ENCODE results near the gene ANKRD63.

ANKRD63 gene, protein sequence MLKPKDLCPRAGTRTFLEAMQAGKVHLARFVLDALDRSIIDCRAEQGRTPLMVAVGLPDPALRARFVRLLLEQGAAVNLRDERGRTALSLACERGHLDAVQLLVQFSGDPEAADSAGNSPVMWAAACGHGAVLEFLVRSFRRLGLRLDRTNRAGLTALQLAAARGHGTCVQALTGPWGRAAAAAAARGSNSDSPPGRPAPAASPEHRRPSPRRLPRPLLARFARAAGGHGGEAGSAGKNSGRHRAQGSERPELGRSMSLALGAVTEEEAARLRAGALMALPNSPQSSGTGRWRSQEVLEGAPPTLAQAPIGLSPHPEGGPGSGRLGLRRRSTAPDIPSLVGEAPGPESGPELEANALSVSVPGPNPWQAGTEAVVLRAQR
- 0.06 to 21.3 (median 2.7) reads per million in 18 experiments for total RNA-seq

DNA sequence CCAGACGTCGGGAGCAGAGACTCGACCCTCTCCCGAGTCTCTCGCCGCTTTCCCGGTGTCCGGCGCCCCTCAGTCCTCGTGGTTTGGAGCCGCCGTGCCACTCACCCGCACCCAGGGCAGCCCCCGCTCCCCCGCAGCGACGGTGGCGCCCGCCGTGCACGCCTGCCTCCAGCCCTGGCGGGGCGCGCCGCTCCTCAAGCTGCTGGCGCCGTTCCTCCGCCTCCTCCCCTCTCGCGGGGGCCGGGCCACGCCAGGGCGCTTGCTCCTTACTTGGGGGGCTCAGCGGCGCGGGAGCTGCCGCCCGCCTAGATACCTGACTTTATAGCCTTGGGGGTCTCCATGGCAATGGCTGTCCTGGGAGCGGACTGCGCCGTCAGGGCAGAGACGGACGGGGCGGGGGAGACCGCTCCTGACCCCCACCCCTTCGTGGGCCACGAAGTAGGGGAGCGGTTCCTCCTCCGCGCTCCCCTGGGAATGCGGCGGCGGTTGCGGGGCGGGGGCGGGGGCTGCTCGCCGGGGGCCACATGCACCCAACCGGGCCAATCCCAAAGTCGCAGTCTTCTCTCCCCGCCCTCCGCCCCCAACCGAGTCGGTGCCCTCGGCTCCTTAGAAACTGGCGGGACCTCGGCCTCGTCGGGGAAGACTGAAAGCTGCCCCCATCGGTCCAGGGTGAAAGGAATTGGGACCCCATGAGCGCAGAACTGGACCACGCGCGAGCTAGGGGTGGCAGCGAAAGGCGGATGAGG, at the start of gene ANKRD63:
Gene ANKRD63, minus strand, starts transcription at position 196 of the 746 bp plus-strand sequence. CDS start 478 bp downstream, outside the sequence.
- DNase-seq, result peak in 1 of 2 donors; percentile 43

DNA sequence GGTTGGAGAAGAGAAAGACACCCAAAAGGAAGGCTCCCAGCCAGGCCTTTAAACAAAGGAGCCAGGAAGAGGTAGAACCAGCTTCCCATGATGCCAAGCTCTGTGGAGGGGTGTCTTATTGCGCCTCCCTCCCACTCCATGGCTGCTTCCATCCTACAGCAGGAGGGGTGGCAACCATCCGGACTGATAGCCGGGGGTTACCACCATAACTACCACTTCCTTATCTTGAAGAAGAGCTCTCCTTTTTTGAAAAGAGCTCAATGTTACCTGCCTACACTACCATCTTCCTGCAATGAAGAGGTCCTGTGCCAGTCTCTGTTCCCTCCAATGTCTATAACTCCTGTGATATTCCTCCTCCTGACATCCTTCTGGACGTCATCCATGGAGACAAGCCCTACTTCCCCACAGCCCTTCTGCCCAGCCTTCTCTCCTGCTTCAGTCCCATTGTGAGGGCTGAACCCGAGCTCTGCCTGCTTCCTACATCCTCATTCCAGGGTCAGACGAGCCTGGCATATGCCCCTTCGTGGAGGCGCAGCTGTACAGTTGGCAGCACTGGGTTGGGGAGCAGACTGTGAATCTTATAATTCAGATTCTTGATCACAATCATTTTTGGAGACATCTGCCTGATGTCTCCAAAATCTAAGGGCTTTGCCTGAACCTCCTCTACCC, 49.4 kb upstream of the ANKRD63 start:
- peak; percentile 50 to 63 for DNase-seq

DNA sequence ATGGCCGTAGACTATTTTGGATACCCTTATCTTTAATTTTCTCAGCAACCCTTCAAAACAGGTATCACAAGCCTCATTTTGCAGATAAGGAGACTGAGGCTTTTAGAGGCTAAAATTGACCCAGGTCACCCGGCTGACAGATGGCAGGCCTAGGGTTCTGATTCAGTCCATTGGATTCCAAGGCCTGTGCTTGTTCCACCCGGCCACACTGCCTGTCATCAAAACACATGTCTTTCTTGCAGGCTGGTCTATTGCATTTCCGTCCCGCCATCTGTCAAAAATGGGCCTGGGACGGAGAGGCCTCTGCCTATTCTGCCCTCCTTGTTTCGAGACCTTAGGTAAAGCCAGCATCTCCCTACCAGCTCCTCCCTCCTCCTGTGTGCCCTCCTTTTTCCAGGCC, 48.8 kb upstream of the ANKRD63 start:
- DNase-seq, result no peak

DNA sequence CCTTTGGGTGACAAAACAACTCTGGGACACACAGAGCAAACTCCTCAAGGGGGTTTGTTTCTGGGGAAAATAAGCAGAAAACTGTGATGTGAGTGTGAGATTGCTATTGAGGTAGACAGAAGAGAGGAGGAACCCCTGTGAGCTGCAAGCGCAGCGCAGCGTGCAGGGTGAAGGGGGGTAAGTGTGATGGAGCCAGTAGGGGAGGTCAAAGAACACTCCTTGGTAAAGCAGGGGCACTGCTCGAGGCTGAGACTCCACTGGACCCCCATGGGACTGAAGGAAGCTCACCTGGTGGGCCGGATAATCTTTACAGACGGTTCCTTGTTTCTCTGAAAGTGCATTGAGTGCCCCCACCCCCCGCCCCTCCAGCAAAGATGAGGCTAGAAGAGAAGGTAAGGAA, 48.2 kb upstream of the ANKRD63 start:
- DNase-seq, result no peak

DNA sequence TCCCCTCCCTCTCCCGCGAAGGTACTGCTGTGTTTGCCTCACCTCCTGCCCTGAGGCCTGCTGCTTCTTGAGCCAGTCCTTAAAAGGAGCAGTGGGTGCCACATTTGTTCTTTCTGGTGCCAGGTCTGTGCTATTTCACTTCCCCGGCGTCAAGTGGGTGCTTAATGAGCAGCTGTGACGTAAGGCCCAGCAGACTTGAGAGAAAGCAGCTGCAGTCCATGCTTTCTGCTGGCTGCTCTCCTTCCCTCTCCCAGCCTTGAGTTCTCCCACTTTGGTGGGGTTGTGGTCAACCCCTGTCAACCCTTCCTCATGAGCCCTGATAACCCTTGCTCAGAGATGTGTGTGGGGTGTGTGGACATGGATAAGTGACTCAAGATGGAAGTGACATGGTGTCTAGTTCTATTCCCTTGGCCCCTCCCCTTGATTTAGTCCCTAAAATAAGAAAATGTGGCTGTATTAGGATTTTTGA, 47.5 kb upstream of the ANKRD63 start:
- DNase-seq, result peak; percentile 80 to 88

DNA sequence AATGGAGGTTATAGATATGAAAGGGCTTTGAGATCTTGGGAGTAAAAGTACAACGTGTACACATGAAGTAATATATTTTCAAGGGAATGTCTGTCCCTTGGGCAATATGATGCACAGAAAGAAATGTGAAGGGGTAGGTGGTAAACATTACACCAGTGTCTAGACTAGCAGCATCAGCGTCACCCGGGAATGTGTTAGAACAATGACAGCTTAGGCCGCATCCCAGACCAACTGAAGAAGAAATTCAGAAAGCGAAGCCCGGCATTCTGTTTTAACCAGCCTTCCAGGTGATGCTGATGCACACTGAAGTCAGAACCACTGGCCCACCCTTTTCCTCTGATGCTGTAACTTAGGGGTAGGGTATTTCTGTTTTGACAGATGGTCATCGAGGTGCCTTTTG, 46.9 kb upstream of the ANKRD63 start:
- DNase-seq, result no peak

DNA sequence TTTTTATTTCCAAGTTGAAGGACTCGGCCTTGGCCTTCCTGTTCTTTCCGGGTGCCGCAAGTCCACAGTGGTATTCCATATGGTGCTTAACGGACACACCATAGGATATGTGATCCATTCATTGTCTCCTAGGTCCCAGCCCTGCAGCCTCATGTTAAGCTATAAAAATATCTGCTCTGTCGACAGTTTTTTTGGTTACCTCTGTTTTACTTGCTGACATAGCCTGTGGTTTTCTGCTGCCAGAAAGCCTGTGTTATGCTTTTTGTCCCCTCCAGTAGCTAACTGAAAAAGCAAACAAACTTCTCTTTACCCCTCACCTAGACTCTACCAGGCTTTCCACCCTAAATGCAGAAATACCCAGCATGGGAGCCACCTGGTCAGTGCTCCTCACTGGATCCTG, 45.9 kb upstream of the ANKRD63 start:
- no peak for DNase-seq

DNA sequence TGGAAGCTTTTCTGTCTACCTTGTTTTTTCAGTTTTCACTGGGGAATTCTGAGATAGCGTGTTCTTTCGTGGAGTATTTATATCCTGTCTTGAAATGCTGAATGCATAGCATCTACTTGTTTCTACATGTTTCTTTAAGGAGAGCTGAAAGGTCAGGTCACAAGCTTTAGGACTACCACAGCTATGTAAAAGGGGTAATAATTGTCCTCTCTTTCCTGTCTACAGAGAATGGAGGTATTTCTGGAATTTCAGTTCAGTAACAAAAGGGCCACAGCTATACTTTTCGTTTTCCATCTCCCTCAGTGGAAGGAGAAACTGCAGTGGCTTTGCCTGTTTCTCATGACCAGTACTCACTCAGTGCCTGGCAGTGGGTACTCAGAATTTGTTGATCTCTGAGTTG, 45.3 kb upstream of the ANKRD63 start:
- DNase-seq, result no peak

DNA sequence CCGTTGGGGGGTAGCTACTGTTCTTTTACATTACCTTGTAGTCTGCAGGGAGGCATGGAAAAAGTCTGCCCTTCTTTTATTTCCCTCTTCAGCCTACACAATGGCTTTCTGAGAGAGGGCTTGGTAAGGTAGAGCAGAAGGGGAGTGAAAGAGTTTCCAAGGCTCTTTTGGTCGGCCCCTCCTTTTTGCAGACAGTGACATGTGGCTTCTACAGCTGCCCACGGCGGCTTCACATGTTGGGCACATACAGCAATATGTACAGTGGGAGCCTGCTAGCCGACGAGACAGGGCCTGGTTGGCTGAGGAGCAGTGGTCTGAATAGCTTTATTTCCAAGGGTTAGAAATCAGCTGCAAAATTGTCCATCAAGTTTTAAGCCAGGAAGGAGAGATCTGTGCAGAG, 44.6 kb upstream of the ANKRD63 start:
- peak in 1 of 2 donors; percentile 10 for DNase-seq

DNA sequence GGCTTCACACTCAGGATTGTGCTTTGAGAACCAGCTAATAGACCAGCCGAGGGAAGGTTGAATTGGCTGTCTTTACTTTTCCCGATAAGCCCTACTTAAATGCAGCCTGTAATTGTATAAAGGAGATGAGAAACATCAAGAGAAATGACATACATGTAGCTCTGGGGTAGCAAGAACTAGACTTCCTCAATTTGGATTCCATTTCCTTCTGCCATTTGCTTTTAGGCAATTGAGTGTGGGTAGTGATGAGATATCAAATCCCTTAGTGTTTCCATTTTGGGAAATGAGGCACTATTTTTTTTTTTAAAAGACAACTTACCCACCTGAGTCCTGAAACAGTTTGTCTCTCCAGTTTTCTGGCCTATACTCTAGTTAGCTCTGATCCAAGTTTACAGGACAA, 42.8 kb upstream of the ANKRD63 start:
- peak; percentile 64 to 66 for DNase-seq

DNA sequence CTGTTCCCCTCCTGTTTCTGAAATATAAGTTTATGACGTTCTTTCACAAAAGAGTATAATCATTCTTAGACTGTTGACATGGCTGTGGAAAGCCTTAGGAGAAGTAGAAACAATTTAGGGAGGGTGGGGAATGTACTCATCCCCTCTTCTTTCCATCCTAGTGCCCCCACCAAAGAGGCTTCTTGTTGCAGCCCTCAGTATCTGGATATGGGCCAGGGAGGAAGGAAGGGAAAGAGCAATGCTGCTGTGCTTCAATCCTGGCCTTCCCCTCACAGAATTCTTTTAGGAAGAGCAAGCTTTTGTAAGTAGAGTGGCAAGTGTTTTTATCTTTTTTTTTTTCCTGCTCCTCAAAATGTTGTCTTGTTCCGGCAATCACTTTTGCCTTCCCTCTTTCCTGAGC, 42.3 kb upstream of the ANKRD63 start:
- no peak for DNase-seq

DNA sequence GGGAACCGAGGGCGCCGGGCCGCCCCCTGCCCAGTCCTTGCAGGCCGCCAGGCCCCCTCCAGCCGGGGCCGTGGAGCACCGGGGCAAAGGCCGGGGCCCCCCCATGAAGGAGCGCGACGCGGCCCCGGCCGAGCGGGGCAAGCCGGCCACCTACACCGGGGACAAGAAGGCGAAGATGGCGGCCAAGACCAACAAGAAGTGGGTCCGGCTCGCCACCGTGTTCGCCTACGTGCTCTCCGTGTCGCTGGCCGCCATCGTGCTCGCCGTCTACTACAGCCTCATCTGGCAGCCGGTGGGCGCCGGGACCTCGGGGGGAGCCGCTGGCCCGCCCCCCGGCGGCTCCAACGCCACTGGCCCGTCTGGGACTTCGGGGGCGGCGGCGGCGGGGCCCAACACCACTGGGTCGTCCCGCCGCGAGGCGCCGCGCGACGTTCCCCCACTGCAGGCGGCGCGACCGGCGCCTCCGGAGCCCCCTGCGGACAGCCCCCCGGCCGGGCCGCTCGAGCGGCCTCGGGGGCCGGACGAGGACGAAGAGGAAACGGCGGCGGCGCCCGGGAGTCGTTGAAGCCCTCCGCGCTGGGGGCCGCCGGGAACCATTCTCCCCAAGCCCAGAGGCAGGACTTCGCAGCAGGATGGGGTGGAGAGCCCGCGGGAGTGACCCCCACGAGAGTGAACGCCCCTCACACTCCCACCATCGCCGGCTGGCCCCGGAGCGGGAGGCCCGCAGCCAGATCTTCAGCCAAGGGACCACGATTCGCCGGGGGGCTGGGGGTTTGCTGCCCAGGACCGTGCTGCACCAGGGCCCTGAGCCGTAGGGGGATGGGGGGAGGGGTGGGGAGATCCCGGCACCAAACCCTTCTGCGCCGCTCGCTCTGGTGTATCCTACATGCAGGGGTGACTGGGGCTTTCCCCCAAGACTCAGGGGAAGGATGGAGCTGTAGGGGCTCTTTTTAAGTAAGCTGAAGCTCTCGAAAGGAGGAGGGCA, 41.4 kb upstream of the ANKRD63 start:
- DNase-seq, result peak in 1 of 2 donors; percentile 43

DNA sequence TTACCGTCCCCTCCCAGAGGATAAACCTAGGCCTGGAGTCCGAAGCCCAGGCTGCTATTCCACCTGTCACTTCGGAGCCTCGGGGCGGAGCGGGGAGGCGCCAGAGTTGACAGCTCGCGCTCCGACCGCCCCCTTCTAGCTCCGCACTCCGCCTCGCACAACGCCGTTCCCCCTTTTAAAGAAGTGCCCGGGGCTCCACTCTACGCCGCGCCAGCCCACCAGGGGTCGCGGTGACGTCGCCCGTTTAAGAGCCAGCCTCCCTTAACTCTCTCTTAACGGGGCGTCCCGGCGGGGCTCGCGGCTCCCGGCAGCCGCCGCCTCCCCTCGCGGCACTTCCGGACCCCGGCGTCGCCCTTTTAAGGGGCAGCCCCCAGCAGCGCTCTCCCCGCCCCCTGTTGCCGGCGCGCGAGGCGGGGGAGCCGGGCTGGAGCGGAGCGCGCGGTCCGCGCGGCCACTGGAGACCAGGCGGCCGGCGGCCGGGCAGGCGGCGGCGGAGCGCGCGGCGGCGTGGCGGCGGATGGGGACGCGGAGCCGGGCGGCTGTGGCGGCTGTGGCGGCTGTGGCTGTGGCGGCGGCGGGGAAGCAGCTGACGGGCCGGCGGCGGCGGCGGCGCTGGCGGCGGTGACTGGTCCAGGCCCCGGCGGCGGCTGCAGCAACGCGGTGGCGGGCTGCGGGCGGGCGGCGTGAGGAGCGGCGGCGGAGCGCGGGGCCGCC, 40.5 kb upstream of the ANKRD63 start, which contains the start of gene INAFM2:
Gene INAFM2, plus strand, starts transcription at position 454 of the 714 bp plus-strand sequence. CDS start 364 bp downstream, outside the sequence.
- DNase-seq, result peak; percentile 94 to 95

DNA sequence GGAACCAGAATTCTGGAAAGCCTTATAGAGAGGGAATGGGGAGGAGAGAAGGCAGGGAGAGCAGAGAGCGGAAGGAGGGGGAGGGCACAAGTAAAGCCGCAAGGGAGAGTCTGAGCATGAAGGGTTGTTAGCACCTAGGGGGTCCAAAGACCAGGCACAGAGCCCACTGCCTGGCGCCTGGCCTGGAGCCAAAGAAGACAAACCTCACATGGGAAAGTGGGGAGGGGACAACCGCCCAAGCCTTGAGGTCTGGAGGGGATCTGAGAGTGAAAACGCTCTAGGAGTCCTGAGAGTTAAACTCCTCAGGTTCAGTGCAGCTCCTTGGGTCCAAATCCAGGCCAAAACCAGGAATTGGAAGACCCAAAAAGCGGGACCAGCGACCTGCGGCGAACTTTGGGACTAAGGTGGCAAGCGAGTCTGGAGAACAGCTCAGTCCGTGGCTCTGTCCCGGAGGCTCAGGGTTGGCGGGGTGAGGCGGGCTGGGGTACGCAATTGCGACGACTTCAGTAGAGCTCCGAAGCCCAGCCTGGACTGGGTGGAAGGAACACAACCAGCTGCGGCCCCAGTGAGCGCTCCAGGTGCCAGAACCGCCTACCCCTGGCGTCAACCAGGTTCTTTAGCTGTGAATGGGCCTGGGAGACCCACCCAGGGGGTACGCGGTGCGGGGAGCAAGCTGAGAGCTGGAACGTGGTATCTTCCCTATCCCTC, 39.8 kb upstream of the ANKRD63 start:
- no peak for DNase-seq

DNA sequence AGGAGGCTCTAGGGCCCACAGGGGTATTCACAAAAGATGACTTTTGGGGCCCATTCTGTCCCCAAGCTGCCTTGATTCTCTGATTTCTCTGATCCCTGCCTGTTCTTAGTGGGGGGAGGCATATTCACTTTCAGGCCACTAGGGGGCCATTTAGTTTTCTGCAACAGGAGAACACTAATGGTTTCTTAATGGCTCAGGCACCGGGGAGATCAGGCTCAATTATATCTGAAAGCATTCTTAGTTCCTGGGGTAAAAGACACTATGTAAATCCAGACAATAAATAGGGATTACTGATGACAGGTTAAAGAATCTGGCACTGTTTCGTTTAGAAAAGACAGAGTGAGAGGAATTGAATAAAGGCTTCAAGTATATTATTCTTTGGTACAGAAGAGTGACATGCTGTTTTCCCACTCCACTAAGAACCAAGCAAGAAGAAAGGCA, 38.1 kb upstream of the ANKRD63 start:
- DNase-seq, result peak; percentile 78 to 80

DNA sequence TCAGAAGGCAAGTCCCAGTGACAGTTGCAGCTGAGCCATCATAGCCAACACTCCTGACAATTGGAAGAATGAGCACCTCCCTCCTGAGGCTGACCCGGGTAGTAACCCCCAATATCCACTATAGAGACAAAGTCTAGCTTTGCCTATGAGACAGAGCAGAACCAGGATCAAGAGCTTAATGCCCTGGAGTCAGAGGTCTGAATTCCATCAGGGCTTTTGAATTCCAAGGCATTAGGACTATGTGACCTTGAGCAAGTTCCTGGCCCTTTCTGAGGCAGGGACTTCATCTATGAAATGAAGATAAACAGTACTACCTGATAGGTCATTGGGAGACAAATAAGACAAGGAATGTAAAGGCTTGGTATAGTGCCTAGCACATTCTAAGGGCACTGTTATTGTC, 37.5 kb upstream of the ANKRD63 start:
- DNase-seq, result no peak

DNA sequence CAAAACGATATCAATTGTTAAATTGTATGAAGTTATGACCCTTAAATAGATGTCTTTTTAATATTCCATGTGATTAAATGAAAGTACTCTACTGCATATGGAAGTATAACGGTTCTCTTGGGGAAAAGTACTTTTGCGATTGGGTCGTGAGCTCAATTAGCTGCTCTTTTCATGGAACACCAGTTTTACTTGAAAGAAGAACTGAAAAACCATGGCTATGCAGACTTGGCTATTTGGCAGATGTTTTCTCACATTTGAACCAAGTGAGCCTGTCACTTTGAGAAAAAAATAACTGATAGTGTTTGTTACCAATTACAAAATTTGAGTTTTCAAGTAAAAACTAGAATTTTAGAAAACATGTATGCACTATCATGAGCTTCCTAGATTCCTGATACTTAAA, 34.7 kb upstream of the ANKRD63 start:
- no peak for DNase-seq

DNA sequence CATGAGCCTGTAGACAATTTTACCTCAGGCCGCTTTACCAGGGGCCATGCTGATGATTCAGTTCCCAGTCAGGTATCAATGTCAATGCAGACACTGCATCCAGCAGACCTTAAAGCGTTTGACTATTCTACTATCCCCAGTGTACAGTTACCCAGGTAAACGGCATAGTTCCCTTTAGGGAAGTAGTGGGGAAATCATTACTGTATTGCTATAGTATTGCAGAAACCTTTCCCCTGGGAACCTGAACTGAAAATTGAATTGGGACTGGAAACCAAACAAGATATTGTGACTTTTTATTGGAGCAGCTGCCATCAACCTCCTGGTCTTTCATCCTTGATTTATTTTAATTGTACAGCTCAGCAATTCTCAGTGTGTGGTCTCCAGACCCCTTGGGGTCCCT, 34.1 kb upstream of the ANKRD63 start:
- DNase-seq, result no peak

DNA sequence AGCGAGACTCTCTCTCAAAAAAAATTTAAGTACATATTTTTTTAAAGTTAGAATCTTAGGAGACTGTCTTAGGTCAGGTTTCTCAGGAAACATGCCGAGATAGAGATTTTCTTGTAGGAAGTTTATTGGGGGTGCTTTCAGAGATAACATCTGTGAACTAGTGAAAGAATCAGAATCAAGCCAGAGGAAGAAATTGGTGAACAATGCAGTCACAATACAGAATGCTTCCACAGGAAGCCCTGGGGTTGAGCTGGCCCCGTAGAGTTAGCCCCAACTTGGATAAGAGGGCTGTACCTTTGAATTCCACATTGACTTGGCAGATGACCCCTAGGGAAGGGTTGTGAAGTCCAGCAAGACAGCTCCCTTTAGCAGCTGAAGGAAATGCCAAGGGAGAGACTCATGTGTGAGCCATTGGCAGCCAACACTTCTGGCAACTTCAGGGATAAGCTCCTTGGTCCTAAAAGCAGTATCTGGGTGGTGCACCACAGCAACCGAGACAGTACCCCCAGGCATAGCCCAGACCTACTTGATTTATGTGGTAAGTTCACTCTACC, 31.9 kb upstream of the ANKRD63 start:
- DNase-seq, result no peak

Measured in inflammatory macrophage (primary cell).